GM06990 (cell line): ENCODE measurements around the gene SEC62.
A peak's percentile ranks its signal among the peaks of the same experiment; 100 is the strongest.
"Not testable (repeated sequence)": the region's sequence is repeated elsewhere in the genome, so short reads cannot be mapped to it uniquely, and the experiment has no call there.

Source experiments
- DNase-seq: peaks from one replicate; pipeline ENCODE4 v3.0.0-alpha.2; 2011; ENCODE audit not compliant: insufficient read length; ENCODE audit errors: extremely low read depth
- H3K27me3 ChIP-seq: replicated peaks from 2 replicates; pipeline ENCODE4 v1.6.0; 2011; ENCODE audit warnings: low read length; ENCODE audit not compliant: control insufficient read depth, insufficient read depth
- H3K36me3 ChIP-seq: 2 replicates; pipeline ENCODE4 v1.5.1; 2011; ENCODE audit warnings: low read length; ENCODE audit not compliant: control insufficient read depth, insufficient read depth
- H3K4me3 ChIP-seq: replicated peaks from 2 replicates; pipeline ENCODE4 v1.5.1; 2011; ENCODE audit warnings: low read depth, mild to moderate bottlenecking, control low read depth, low read length
- TF ChIP-seq, protein P1 (sequence below): IDR thresholded peaks from 2 replicates; pipeline ENCODE4 v1.5.1; 2011; ENCODE audit warnings: low read length, control low read depth, mild to moderate bottlenecking, inconsistent platforms; ENCODE audit not compliant: insufficient read depth, poor library complexity, severe bottlenecking

Gene SEC62

DNA sequence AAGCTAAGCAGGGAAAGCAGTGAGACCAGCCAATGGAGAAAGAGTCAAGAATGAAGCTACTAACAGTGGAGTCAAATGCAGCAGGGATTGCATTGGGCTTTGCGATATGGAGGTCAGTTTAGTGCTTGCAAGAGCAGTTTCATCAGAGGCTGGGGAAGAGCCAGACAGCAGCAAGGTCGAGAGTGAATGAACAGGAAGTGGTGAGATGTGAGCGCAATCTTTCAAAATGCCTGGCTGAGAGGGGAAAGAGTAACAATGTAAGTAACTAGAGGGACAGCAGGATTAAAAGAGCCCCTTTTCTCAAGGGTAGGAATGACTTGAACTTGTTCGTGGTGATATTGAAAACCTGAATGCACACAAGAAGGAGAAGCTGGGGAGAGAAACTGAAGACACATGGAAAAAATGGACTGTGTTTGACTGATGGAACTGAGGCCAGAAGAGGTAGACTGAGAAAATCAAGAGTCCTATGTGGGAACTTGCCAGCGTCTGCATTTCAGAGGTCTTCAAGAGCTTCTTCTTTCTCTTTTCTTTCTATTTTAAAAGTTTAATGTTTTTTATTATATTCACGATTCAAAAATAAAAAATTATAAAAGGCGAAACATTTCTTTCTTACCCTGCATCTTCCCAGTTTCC is 40.5 kb downstream of the SEC62 start:
- no peak overlapping the region for H3K4me3 ChIP-seq
- H3K27me3 ChIP-seq, result no peaks in the 10 kb centered on the region
- H3K36me3 ChIP-seq, result no peaks in the 10 kb centered on the region
- DNase-seq, result peak; percentile 28
- TF ChIP-seq, protein P1, sequence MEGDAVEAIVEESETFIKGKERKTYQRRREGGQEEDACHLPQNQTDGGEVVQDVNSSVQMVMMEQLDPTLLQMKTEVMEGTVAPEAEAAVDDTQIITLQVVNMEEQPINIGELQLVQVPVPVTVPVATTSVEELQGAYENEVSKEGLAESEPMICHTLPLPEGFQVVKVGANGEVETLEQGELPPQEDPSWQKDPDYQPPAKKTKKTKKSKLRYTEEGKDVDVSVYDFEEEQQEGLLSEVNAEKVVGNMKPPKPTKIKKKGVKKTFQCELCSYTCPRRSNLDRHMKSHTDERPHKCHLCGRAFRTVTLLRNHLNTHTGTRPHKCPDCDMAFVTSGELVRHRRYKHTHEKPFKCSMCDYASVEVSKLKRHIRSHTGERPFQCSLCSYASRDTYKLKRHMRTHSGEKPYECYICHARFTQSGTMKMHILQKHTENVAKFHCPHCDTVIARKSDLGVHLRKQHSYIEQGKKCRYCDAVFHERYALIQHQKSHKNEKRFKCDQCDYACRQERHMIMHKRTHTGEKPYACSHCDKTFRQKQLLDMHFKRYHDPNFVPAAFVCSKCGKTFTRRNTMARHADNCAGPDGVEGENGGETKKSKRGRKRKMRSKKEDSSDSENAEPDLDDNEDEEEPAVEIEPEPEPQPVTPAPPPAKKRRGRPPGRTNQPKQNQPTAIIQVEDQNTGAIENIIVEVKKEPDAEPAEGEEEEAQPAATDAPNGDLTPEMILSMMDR, result no peak

DNA sequence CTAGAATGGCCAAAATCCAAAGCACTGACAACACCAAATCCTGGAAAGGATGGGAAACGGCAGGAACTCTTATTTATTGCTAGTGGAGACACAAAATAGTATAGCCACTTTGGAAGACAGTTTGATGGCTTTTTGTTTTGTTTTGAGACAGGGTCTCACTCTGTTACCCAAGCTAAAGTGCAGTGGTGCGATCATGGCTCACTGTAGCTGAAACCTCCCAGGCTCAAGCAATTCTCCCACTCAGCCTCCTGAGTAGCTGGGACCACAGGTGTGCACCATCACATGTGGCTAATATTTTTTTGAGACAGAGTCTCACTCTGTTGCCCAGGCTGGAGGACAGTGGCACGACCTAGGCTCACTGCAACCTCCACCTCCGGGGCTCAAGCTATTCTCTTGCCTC is 43.9 kb downstream of the SEC62 start:
- no peak overlapping the region for H3K4me3 ChIP-seq
- DNase-seq, result peak; percentile 32
- TF ChIP-seq, protein P1, result no peak
- H3K36me3 ChIP-seq, result no peaks in the 10 kb centered on the region
- H3K27me3 ChIP-seq, result no peaks in the 10 kb centered on the region

DNA sequence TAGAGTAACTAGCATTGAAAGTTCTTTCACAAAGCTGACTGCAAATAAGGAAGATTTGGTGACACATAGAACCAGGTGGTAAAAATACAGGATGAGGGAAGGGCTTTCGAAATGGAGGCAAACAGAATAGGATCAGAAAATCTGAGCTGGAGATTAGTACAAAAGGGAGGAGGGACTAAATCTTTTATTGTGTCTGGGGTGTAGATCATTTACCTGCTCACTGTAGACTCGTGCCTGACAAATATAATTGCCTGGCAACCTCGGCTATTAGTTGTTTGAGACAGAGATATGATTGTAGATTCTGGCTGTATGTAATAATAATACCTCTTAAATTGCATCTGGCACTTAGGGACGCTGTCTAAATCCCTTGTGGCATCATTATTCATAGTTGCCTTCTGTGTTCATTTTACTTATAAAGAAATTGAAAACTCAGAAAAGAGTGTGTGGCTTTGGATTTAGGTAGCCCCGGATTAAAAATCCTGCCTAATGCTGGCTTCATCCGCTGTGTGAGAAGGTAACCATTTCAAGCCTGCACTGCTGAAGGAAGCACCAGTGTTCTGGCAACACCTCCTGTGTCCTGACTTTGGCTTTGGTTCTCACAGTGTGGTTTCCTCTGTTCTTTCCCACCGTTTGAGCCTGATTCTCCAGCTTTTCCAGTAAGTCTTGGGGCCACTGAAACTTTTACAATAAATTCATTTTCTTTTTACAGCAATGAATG is 46.2 kb downstream of the SEC62 start:
- Histone ChIP-seq H3K36me3 (no peaks in the 10 kb centered on the region), H3K27me3 (no peaks in the 10 kb centered on the region), H3K4me3 (no peak overlapping the region)
- no peak for DNase-seq
- TF ChIP-seq, protein P1, result no peak

DNA sequence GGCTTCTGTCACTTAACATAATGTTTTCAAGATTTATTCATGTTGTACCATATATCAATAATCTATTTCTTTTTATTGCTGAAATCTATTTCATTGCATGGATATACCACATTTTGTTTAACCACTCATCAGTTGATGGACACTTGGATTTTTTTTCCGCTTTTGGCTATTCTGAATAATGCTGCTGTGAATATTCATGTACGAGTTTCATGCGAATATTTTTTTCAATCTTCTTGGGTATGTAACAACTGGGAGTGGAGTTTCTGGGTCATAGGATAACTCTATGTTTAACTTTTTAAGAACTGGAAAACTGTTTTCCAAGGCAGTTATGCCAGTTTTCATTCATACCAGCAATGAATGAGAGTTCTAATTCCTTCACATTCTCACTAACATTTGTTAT is 49.5 kb downstream of the SEC62 start:
- no peak for DNase-seq
- no peak overlapping the region for H3K4me3 ChIP-seq
- TF ChIP-seq, protein P1, result no peak
- no peaks in the 10 kb centered on the region for H3K36me3 ChIP-seq
- H3K27me3 ChIP-seq, result no peaks in the 10 kb centered on the region

DNA sequence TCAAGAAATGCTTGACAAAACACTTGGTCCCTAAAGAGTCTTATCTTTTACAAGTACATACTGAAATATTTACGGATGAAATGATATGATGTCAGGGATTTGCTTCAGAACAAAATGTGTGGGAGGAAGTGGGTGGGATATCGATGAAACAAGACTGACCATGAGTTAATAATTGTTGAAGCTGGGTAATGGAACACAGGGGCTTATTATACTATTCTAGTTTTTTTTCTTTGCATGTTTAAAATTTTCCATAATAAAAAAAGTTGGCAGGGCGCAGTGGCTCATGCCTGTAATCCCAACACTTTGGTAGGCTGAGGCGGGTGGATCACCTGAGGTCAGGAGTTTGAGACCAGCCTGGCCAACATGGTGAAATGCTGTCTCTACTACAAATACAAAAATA is 52.7 kb downstream of the SEC62 start:
- not testable (repeated sequence) for H3K36me3 ChIP-seq, H3K27me3 ChIP-seq, H3K4me3 ChIP-seq, DNase-seq

DNA sequence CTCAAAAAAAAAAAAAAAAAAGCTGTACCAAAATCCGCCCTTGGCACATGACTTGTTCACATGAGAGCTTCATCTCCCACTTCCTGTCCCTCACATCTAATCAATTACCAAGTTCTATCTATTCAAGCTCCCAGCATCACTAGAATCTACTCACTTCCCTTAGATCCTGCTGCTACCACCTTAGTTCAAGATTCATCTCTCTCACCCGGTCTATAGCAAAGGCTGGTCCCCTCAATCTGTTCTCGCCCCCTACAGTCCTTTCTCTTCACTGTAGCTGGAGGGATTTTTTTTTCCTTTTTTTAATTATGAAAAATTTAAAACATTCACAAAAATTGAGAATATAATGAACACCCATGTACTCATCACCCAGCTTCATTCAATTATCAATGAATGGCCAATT is 54.5 kb downstream of the SEC62 start:
- H3K36me3 ChIP-seq, result no peaks in the 10 kb centered on the region
- DNase-seq, result no peak
- TF ChIP-seq, protein P1, result peak; percentile 32

More for the DNA sequence above, 54.5 kb downstream of the SEC62 start:
- no peaks in the 10 kb centered on the region for H3K27me3 ChIP-seq
- no peak overlapping the region for H3K4me3 ChIP-seq
